Nephron (organoid): ENCODE measurements around the gene LAMC2.

Experiments
- H3K27ac Mint-ChIP-seq, 3 experiments: 2 replicates each; pipeline ENCODE4 v1.8.0; 2020; ENCODE audit warnings: mixed read lengths in 3 of 3, mild to moderate bottlenecking in 2 of 3, moderate library complexity in 1 of 3
- H3K27me3 Mint-ChIP-seq: 2 replicates; pipeline ENCODE4 v1.8.0; 2021; ENCODE audit warnings: low read depth, mild to moderate bottlenecking, moderate library complexity, mixed read lengths
- H3K36me3 Mint-ChIP-seq: 2 replicates; pipeline ENCODE4 v1.8.0; 2020; ENCODE audit warnings: low read depth, mixed read lengths
- H3K4me1 Mint-ChIP-seq: 2 replicates; pipeline ENCODE4 v1.8.0; 2020; ENCODE audit warnings: mixed read lengths
- H3K4me3 Mint-ChIP-seq, 3 experiments: 2 replicates each; pipeline ENCODE4 v1.8.0; 2020; ENCODE audit warnings: mild to moderate bottlenecking in 3 of 3, mixed read lengths in 3 of 3, moderate library complexity in 2 of 3
- H3K9me3 Mint-ChIP-seq: 2 replicates; pipeline ENCODE4 v1.8.0; 2020; ENCODE audit warnings: mixed read lengths
- CTCF ChIP-seq, 3 experiments: fragments of 200-600 bp; sonication (generic); IDR thresholded peaks; one replicate each; pipeline ENCODE4 v1.5.0; 2021; ENCODE audit warnings: antibody characterized with exemption in 3 of 3; ENCODE audit not compliant: unreplicated experiment in 3 of 3

The LAMC2 gene

GRCh38 chr1:183244466-183244865, 58.4 kb downstream of the LAMC2 start:
- Mint-ChIP-seq H3K27ac (no peak overlapping the region), H3K27me3 (no peaks in the 10 kb centered on the region), H3K9me3 (peaks cover 2% of the 10 kb centered on the region), H3K4me1 (peaks cover 4% of the 10 kb centered on the region), H3K36me3 (peaks cover 6% of the 10 kb centered on the region), H3K4me3 (no peak overlapping the region)
- no peak for TF ChIP-seq CTCF (IDR thresholded peaks at IDR 0.05; ENCODE audit: unreplicated experiment in 3 of 3)

GRCh38 chr1:183245357-183245756, 59.3 kb downstream of the LAMC2 start:
- Mint-ChIP-seq H3K9me3 (peaks cover 5% of the 10 kb centered on the region), H3K27ac (no peak overlapping the region), H3K4me3 (no peak overlapping the region), H3K27me3 (no peaks in the 10 kb centered on the region), H3K36me3 (peaks cover 14% of the 10 kb centered on the region), H3K4me1 (peaks cover 4% of the 10 kb centered on the region)
- TF ChIP-seq CTCF (IDR thresholded peaks at IDR 0.05; ENCODE audit: unreplicated experiment in 3 of 3) = no peak

- Mint-ChIP-seq H3K4me3 (no peak overlapping the region), H3K36me3 (peaks cover 18% of the 10 kb centered on the region), H3K4me1 (peaks cover 3% of the 10 kb centered on the region), H3K9me3 (peaks cover 10% of the 10 kb centered on the region), H3K27me3 (no peaks in the 10 kb centered on the region), H3K27ac (no peak overlapping the region)
- TF ChIP-seq CTCF (IDR thresholded peaks at IDR 0.05; ENCODE audit: unreplicated experiment in 3 of 3) = no peak
Measured at GRCh38 chr1:183246436-183246835, 60.4 kb downstream of the LAMC2 start.

- peaks cover 14% of the 10 kb centered on the region for H3K9me3 Mint-ChIP-seq
- H3K27ac Mint-ChIP-seq = no peak overlapping the region
- peaks cover 23% of the 10 kb centered on the region for H3K36me3 Mint-ChIP-seq
- no peaks in the 10 kb centered on the region for H3K4me1 Mint-ChIP-seq
- no peak overlapping the region for H3K4me3 Mint-ChIP-seq
- no peaks in the 10 kb centered on the region for H3K27me3 Mint-ChIP-seq
- no peak for TF ChIP-seq CTCF (IDR thresholded peaks at IDR 0.05; ENCODE audit: unreplicated experiment in 3 of 3)
Measured at GRCh38 chr1:183247066-183247465, 61.0 kb downstream of the LAMC2 start.

GRCh38 chr1:183247484-183247883, 61.4 kb downstream of the LAMC2 start:
- Mint-ChIP-seq H3K27me3 (no peaks in the 10 kb centered on the region), H3K27ac (no peak overlapping the region), H3K4me3 (no peak overlapping the region), H3K36me3 (peaks cover 23% of the 10 kb centered on the region), H3K9me3 (peaks cover 14% of the 10 kb centered on the region), H3K4me1 (no peaks in the 10 kb centered on the region)
- no peak for TF ChIP-seq CTCF (IDR thresholded peaks at IDR 0.05; ENCODE audit: unreplicated experiment in 3 of 3)

- H3K9me3 Mint-ChIP-seq = peaks cover 14% of the 10 kb centered on the region
- no peak for TF ChIP-seq CTCF (IDR thresholded peaks at IDR 0.05; ENCODE audit: unreplicated experiment in 3 of 3)
- H3K4me3 Mint-ChIP-seq = no peak overlapping the region
- peaks cover 23% of the 10 kb centered on the region for H3K36me3 Mint-ChIP-seq
- no peaks in the 10 kb centered on the region for H3K4me1 Mint-ChIP-seq
- H3K27me3 Mint-ChIP-seq = no peaks in the 10 kb centered on the region
- no peak overlapping the region for H3K27ac Mint-ChIP-seq
Measured at GRCh38 chr1:183247931-183248330, 61.9 kb downstream of the LAMC2 start.
